ENCODE results near the gene FOSL2.

FOSL2 gene

GRCh38 chr2:28452534-28453081 lies 60.0 kb downstream of the FOSL2 start (continued):
- TF ChIP-seq HIC1 (tag by site-specific recombination; IDR thresholded peaks at IDR 0.05) (no peak), ZNF610 (tag by site-specific recombination; IDR thresholded peaks at IDR 0.05; ENCODE audit: borderline replicate concordance) (no peak), ZNF169 (tag by site-specific recombination; IDR thresholded peaks at IDR 0.05) (no peak), CTCF (tag by site-specific recombination; IDR thresholded peaks at IDR 0.05) (peak; percentile 74; the same call in 1 of the 2 replicates), ZFHX2 (tag by site-specific recombination; conservative IDR thresholded peaks at IDR 0.05) (peak; percentile 74; the same call in 1 of the 2 replicates), ZNF362 (tag by site-specific recombination; IDR thresholded peaks at IDR 0.05) (no peak), ZIC2 (tag by site-specific recombination; IDR thresholded peaks at IDR 0.05) (no peak), ZNF350 (tag by site-specific recombination; IDR thresholded peaks at IDR 0.05) (no peak), SCRT1 (tag by site-specific recombination; IDR thresholded peaks at IDR 0.05; ENCODE audit: borderline replicate concordance) (no peak), ZSCAN30 (tag by site-specific recombination; IDR thresholded peaks at IDR 0.05) (peak; percentile 29; the same call in 1 of the 2 replicates), ZNF529 (tag by site-specific recombination; IDR thresholded peaks at IDR 0.05; ENCODE audit: insufficient replicate concordance) (no peak), ZNF561 (tag by site-specific recombination; IDR thresholded peaks at IDR 0.05; ENCODE audit: borderline replicate concordance) (no peak), ZNF530 (tag by site-specific recombination; IDR thresholded peaks at IDR 0.05; ENCODE audit: low read depth) (no peak), MYNN (tag by site-specific recombination; IDR thresholded peaks at IDR 0.05; ENCODE audit: borderline replicate concordance) (no peak), ZNF513 (tag by site-specific recombination; IDR thresholded peaks at IDR 0.05) (no peak), ZNF404 (tag by site-specific recombination; IDR thresholded peaks at IDR 0.05) (no peak), OVOL3 (tag by site-specific recombination; IDR thresholded peaks at IDR 0.05) (no peak), ZNF76 (tag by site-specific recombination; IDR thresholded peaks at IDR 0.05; ENCODE audit: borderline replicate concordance, low read depth) (no peak), ZNF211 (tag by site-specific recombination; IDR thresholded peaks at IDR 0.05; ENCODE audit: low read depth) (no peak), ZNF521 (tag by site-specific recombination; IDR thresholded peaks at IDR 0.05) (no peak), ZNF654 (tag by site-specific recombination; IDR thresholded peaks at IDR 0.05; ENCODE audit: low read depth) (peak; percentile 78), ZNF621 (tag by site-specific recombination; IDR thresholded peaks at IDR 0.05) (no peak), ZNF114 (tag by site-specific recombination; IDR thresholded peaks at IDR 0.05) (no peak), ZNF133 (tag by site-specific recombination; IDR thresholded peaks at IDR 0.05) (no peak), ZBTB48 (tag by site-specific recombination; IDR thresholded peaks at IDR 0.05) (0 out of 2 replicates have a peak, but pooled peaks have one; percentile 48), ZNF335 (tag by site-specific recombination; conservative IDR thresholded peaks at IDR 0.05) (no peak), ZBTB26 (tag by site-specific recombination; optimal IDR thresholded peaks at IDR 0.05) (no peak), GLI4 (tag by site-specific recombination; IDR thresholded peaks at IDR 0.05) (no peak)
- TF ChIP-seq, protein P1, sequence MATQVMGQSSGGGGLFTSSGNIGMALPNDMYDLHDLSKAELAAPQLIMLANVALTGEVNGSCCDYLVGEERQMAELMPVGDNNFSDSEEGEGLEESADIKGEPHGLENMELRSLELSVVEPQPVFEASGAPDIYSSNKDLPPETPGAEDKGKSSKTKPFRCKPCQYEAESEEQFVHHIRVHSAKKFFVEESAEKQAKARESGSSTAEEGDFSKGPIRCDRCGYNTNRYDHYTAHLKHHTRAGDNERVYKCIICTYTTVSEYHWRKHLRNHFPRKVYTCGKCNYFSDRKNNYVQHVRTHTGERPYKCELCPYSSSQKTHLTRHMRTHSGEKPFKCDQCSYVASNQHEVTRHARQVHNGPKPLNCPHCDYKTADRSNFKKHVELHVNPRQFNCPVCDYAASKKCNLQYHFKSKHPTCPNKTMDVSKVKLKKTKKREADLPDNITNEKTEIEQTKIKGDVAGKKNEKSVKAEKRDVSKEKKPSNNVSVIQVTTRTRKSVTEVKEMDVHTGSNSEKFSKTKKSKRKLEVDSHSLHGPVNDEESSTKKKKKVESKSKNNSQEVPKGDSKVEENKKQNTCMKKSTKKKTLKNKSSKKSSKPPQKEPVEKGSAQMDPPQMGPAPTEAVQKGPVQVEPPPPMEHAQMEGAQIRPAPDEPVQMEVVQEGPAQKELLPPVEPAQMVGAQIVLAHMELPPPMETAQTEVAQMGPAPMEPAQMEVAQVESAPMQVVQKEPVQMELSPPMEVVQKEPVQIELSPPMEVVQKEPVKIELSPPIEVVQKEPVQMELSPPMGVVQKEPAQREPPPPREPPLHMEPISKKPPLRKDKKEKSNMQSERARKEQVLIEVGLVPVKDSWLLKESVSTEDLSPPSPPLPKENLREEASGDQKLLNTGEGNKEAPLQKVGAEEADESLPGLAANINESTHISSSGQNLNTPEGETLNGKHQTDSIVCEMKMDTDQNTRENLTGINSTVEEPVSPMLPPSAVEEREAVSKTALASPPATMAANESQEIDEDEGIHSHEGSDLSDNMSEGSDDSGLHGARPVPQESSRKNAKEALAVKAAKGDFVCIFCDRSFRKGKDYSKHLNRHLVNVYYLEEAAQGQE (tag by site-specific recombination; IDR thresholded peaks at IDR 0.05): no peak

Measured in HEK293 (cell line).